ENCODE data around the gene TRAF7. TPM values are rescaled to one million over a fixed set of nuclear protein-coding genes. Genes with fewer than 3 reads are reported as not detected.
"Not testable (repeated sequence)": the region's sequence is repeated elsewhere in the genome, so short reads cannot be mapped to it uniquely, and the experiment has no call there.

The TRAF7 gene
- total RNA-seq, 1 donor from 2014 or later, result 78.1 TPM

DNA sequence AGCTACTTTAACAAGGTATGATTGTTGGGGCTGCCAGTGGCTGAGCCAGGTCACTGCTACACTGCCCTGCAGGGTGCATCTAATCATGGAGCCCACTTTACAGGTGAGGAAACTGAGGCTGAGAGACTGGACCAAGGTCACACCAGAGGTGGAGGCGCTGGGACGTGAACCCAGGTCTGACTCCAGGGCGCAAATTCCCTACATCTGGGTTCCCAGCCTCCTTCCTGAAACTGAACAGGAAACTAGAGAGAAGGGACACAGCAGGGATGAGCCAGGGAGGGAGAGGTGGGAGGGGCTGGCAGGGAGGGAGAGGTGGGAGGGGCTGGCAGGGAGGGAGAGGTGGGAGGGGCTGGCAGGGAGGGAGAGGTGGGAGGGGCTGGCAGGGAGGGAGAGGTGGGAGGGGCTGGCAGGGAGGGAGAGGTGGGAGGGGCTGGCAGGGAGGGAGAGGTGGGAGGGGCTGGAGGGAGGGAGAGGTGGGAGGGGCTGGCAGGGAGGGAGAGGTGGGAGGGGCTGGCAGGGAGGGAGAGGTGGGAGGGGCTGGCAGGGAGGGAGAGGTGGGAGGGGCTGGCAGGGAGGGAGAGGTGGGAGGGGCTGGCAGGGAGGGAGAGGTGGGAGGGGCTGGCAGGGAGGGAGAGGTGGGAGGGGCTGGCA, 27.8 kb upstream of the TRAF7 start:
- H3K27me3 Mint-ChIP-seq (ENCODE audit: unreplicated experiment); H3K36me3 Mint-ChIP-seq (ENCODE audit: unreplicated experiment); DNase-seq (ENCODE audit: extremely low spot score, unreplicated experiment); H3K9me3 Mint-ChIP-seq (ENCODE audit: unreplicated experiment): not testable (repeated sequence)
- peaks cover 46% of the 10 kb centered on the region for H3K4me1 Mint-ChIP-seq (ENCODE audit: unreplicated experiment)
- H3K4me3 Mint-ChIP-seq (ENCODE audit: unreplicated experiment), result peak overlapping the region; percentile 29
- H3K27ac Mint-ChIP-seq (ENCODE audit: unreplicated experiment), result peak overlapping the region; percentile 81

DNA sequence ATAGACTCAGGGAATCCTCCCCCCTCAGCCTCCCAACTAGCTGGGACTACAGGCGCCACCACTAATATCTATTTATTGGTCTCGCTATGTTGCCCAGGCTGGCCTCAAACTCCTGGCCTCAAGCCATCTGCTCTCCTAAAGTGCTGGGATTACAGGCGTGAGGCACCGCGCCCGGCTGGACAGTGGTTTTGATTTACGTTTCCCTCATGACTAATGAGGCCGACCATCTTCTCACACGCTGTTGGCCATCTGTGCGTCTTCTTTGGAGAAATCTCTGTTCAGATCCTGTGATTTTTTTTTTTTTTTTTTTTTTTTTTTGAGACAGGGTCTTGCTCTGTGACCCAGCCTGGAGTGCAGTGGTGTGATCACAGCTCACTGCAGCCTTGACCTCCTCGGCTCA, 26.3 kb upstream of the TRAF7 start:
- H3K27me3 Mint-ChIP-seq (ENCODE audit: unreplicated experiment); H3K4me3 Mint-ChIP-seq (ENCODE audit: unreplicated experiment); H3K9me3 Mint-ChIP-seq (ENCODE audit: unreplicated experiment); DNase-seq (ENCODE audit: extremely low spot score, unreplicated experiment); H3K36me3 Mint-ChIP-seq (ENCODE audit: unreplicated experiment): not testable (repeated sequence)
- Mint-ChIP-seq H3K4me1 (ENCODE audit: unreplicated experiment) (peaks cover 46% of the 10 kb centered on the region), H3K27ac (ENCODE audit: unreplicated experiment) (peak overlapping the region; percentile 83)

DNA sequence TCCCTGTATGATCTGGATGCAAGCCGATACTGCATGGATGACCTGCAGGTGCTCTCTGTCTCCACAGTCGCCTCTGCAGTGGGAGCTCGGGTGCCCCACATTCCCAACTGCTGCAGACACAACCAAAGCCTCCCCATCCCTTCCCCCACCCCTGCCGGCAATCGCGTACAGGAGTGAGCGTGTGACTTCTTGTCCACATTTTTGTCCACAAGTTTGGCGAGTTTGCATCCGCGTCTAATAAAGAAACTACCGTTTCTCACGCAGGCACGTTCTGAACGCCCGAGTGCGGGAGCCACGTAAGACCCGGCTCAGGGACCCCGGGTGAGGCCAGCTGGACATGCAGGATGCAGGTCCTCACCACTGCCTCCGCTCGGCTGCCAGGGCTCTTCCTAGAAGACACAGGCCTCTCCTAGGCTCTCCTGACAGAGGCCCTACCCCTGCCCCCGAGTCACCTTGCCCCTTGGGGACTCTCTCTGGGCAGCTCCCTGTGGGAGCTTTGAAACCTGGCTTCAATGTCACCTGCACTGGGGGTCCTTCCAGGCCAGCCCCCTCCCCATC, 25.6 kb upstream of the TRAF7 start:
- H3K9me3 Mint-ChIP-seq (ENCODE audit: unreplicated experiment); H3K36me3 Mint-ChIP-seq (ENCODE audit: unreplicated experiment); DNase-seq (ENCODE audit: extremely low spot score, unreplicated experiment); H3K27me3 Mint-ChIP-seq (ENCODE audit: unreplicated experiment); H3K4me3 Mint-ChIP-seq (ENCODE audit: unreplicated experiment): not testable (repeated sequence)
- peak overlapping the region; percentile 14 for H3K27ac Mint-ChIP-seq (ENCODE audit: unreplicated experiment)
- H3K4me1 Mint-ChIP-seq (ENCODE audit: unreplicated experiment), result peaks cover 42% of the 10 kb centered on the region

DNA sequence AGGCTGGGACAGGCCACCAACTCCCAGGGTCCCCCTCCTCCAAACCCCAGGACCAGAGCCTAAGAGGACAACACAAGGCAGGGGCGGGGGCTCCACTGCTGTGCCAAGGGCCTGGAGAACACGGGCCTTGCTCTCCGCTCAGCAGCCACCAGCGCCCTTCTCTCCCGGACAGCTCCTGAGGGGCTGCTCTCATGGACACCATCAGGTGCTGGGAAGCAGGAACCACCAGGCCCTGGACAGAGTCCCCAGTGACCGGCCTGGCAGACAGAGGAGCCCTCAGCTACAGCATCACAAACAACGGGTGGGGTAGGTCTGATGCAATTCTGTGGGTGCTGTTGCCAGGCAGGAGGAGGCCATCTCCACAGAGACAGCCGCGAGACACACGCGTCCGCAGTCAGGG, 21.8 kb upstream of the TRAF7 start:
- not testable (repeated sequence) for H3K27me3 Mint-ChIP-seq (ENCODE audit: unreplicated experiment); H3K9me3 Mint-ChIP-seq (ENCODE audit: unreplicated experiment); H3K36me3 Mint-ChIP-seq (ENCODE audit: unreplicated experiment); DNase-seq (ENCODE audit: extremely low spot score, unreplicated experiment); H3K27ac Mint-ChIP-seq (ENCODE audit: unreplicated experiment)
- Mint-ChIP-seq H3K4me1 (ENCODE audit: unreplicated experiment) (peaks cover 16% of the 10 kb centered on the region), H3K4me3 (ENCODE audit: unreplicated experiment) (peak overlapping the region; percentile 35)

DNA sequence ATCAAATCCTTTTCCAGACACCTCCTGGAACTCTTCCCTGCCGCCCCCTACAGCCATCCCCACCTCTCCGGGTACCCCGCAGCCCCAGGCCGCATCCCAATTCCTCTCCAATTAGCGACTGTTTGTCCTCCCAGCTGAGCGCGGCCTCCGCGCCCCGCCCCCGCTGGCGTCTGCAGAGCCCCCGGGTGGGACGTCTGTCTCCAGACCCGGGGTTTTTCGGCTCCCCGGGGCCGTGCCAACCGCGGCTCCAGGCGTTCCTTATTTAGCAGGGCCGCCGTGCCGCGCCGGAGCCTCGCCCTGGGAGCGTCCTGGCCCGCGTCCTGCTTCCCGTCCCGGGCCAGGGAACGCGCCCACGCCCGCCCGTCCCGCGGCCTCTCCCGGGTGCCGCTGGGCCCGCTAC, 20.5 kb upstream of the TRAF7 start:
- peak overlapping the region; percentile 70 for H3K27ac Mint-ChIP-seq (ENCODE audit: unreplicated experiment)
- not testable (repeated sequence) for H3K27me3 Mint-ChIP-seq (ENCODE audit: unreplicated experiment); H3K4me1 Mint-ChIP-seq (ENCODE audit: unreplicated experiment); DNase-seq (ENCODE audit: extremely low spot score, unreplicated experiment); H3K9me3 Mint-ChIP-seq (ENCODE audit: unreplicated experiment); H3K36me3 Mint-ChIP-seq (ENCODE audit: unreplicated experiment)
- peak overlapping the region; percentile 82 for H3K4me3 Mint-ChIP-seq (ENCODE audit: unreplicated experiment)

DNA sequence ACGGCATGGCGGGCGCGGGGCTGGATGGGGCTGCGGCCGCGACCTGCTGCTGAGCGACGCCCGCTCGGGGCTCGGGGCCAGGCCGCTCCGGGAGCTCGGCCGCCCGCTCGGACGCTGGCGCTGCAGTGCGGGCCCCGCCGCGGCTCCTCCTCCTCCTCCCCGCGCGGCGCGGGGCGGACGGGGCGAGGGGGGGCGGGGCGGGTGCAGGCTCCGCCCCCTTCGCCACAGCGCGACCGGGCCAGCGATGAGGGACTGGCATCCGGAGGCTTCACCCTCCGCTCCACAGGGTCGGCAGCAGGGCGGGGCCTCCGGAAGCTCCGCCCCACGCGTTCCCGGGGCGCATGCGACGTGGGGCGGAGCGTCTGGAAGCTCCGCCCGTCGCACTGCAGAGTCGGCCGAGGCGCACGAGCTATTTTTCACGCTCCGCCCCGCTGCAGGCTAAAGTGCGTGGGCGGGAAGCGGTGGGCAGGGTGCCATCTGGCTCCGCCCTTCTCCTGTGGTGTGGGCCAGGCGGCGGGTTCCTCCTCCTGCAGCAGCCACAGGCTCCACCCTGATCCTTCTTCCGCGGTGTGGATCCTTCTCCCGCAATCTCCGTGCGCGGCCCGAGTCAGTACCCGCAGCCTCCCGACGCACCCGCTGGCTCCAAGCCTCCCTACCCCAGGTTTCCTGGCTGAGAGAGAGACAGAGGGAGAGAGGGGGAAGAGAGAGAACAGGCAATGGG, 19.7 kb upstream of the TRAF7 start, which contains the start of gene PKD1:
TSS of gene PKD1 (minus strand) at position 129 of the 721 bp plus-strand sequence. CDS start 209 bp downstream, outside the sequence.
- peak; percentile 100 for DNase-seq (ENCODE audit: extremely low spot score, unreplicated experiment)
- H3K27ac Mint-ChIP-seq (ENCODE audit: unreplicated experiment), result peak within 1 kb of the TSS; percentile 94
- not testable (repeated sequence) for H3K9me3 Mint-ChIP-seq (ENCODE audit: unreplicated experiment); H3K36me3 Mint-ChIP-seq (ENCODE audit: unreplicated experiment); H3K27me3 Mint-ChIP-seq (ENCODE audit: unreplicated experiment)
- H3K4me1 Mint-ChIP-seq (ENCODE audit: unreplicated experiment), result peaks cover 10% of the 10 kb centered on the region
- peak within 1 kb of the TSS; percentile 92 for H3K4me3 Mint-ChIP-seq (ENCODE audit: unreplicated experiment)

DNA sequence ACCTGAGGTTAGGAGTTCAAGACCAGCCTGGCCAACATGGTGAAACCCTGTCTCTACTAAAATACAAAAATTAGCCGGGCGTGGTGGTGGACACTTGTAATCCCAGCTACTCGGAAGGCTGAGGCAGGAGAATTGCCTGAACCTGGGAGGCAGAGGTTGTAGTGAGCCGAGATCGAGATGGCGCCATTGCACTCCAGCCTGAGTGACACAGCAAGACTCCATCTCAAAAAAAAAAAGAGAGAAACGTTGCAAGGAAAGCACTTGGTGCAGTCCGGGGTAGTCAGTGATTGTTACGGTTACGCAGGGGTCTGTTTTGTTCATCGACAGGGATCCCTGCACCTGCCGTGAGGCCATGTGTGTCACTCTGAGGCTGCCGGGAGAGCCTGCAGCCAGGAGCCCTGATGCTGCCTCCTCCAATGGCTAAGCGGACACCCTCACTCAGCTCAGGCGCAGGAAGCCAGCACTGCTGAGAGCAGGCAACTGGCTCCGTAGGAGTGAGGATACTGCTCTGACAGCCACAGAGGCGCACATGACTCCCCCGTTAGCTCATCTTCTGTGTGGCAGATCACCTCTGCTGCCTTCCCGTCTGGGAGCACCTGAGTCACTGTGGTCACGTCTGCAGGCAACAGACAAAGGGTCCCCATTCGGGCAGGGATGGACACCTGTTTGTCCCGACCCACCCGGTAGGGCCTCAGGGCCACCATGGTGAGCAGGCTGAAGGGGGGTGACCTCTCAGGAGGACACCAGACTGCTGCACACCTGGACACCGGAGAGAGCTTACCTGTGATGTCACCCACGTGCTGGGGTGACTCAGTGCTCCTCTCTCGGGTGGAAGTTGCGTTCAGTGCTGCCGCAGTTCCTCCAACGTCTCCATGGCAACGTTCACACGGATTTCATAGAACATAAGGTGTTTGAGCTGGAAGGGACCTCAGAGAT, 12.4 kb upstream of the TRAF7 start:
- no peak overlapping the region for H3K4me3 Mint-ChIP-seq (ENCODE audit: unreplicated experiment)
- H3K4me1 Mint-ChIP-seq (ENCODE audit: unreplicated experiment), result peaks cover 12% of the 10 kb centered on the region
- TF ChIP-seq, protein P1, sequence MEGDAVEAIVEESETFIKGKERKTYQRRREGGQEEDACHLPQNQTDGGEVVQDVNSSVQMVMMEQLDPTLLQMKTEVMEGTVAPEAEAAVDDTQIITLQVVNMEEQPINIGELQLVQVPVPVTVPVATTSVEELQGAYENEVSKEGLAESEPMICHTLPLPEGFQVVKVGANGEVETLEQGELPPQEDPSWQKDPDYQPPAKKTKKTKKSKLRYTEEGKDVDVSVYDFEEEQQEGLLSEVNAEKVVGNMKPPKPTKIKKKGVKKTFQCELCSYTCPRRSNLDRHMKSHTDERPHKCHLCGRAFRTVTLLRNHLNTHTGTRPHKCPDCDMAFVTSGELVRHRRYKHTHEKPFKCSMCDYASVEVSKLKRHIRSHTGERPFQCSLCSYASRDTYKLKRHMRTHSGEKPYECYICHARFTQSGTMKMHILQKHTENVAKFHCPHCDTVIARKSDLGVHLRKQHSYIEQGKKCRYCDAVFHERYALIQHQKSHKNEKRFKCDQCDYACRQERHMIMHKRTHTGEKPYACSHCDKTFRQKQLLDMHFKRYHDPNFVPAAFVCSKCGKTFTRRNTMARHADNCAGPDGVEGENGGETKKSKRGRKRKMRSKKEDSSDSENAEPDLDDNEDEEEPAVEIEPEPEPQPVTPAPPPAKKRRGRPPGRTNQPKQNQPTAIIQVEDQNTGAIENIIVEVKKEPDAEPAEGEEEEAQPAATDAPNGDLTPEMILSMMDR (IDR thresholded peaks at IDR 0.05), result no peak
- no peaks in the 10 kb centered on the region for H3K9me3 Mint-ChIP-seq (ENCODE audit: unreplicated experiment)
- DNase-seq (ENCODE audit: extremely low spot score, unreplicated experiment), result no peak
- no peaks in the 10 kb centered on the region for H3K36me3 Mint-ChIP-seq (ENCODE audit: unreplicated experiment)
- H3K27ac Mint-ChIP-seq (ENCODE audit: unreplicated experiment), result no peak overlapping the region
- H3K27me3 Mint-ChIP-seq (ENCODE audit: unreplicated experiment), result no peaks in the 10 kb centered on the region

Measured in osteocyte (in vitro differentiated cells).